Dermis lymphatic vessel endothelial cell (primary cell): ENCODE data around the gene SLC17A2. TPM values are rescaled to one million over a fixed set of nuclear protein-coding genes. Genes with fewer than 3 reads are reported as not detected.

Experiments used
- total RNA-seq: library from RNA; depleted of rRNA; stranded (reverse); fragments of >200 nt; gene quantifications from 2 replicates; pipeline ENCODE4 v1.2.1, GENCODE V29; 2014

Gene SLC17A2
- total RNA-seq: not detected in 2 replicates

GRCh38 chr6:25930532-25931410 is at the start of gene SLC17A2:
TSS of gene SLC17A2 (minus strand) at chr6:25930691. CDS start at chr6:25925796, 4,895 bp downstream.

GRCh38 chr6:25962149-25963127 is 31.9 kb upstream of the SLC17A2 start, which contains the start of gene TRIM38:
TSS of gene TRIM38 (plus strand) at chr6:25962802. CDS start at chr6:25966523, 3,721 bp downstream.

GRCh38 chr6:25874118-25874517 is 56.4 kb downstream of the SLC17A2 start, which contains the start of gene SLC17A3:
TSS of gene SLC17A3 (minus strand) at chr6:25874243. CDS start at chr6:25868387, 5,856 bp downstream.

Other genes starting within 250 kb of the SLC17A2 start
- gene SLC17A4, start 175.9 kb downstream of the SLC17A2 start, total RNA-seq: not detected in 2 replicates
- not detected in 2 replicates for gene SLC17A1, start 98.6 kb downstream of the SLC17A2 start, total RNA-seq
- gene SLC17A3, start 56.4 kb downstream of the SLC17A2 start, total RNA-seq: not detected in 2 replicates
- gene TRIM38, start 32.1 kb upstream of the SLC17A2 start, total RNA-seq: 5.5 and 8.2 TPM in 2 replicates
- 2.8 and 3.5 TPM in 2 replicates for gene HFE, start 156.7 kb upstream of the SLC17A2 start, total RNA-seq